ENCODE measurements around the gene GSDMA. TPM values are rescaled to one million over a fixed set of nuclear protein-coding genes. Genes with fewer than 3 reads are reported as not detected.

GSDMA gene
- total RNA-seq, 4 donors from 2014 or later: 26.7 to 156 (median 105) TPM

DNA sequence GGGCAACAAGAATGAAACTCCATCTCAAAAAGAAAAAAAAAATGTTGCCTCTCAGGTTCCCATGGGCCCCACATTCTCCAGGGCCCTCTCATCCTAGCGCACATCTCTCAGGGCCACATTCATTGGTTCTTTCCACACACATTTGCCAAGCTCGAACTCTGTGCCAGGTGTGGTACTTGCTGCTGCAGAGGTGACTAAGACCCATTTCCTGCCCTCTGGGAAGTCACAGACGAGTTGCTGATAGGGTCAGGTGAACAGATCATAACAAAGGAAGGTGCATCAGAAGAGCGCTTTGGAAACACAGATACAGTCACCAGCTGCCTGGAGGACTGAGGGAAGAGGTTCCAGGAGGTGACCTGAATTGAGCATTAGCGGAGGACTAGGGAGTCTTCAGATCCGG lies 1.0 kb downstream of the GSDMA start:
- 66% methylated on average over 6 of the region's 6 CpGs for WGBS
- H3K27ac ChIP-seq: no peak overlapping the region
- TF ChIP-seq POLR2A (IDR thresholded peaks at IDR 0.05) (no peak), EP300 (IDR thresholded peaks at IDR 0.05) (no peak), POLR2AphosphoS5 (IDR thresholded peaks at IDR 0.05) (no peak)
- TF ChIP-seq, protein P1, sequence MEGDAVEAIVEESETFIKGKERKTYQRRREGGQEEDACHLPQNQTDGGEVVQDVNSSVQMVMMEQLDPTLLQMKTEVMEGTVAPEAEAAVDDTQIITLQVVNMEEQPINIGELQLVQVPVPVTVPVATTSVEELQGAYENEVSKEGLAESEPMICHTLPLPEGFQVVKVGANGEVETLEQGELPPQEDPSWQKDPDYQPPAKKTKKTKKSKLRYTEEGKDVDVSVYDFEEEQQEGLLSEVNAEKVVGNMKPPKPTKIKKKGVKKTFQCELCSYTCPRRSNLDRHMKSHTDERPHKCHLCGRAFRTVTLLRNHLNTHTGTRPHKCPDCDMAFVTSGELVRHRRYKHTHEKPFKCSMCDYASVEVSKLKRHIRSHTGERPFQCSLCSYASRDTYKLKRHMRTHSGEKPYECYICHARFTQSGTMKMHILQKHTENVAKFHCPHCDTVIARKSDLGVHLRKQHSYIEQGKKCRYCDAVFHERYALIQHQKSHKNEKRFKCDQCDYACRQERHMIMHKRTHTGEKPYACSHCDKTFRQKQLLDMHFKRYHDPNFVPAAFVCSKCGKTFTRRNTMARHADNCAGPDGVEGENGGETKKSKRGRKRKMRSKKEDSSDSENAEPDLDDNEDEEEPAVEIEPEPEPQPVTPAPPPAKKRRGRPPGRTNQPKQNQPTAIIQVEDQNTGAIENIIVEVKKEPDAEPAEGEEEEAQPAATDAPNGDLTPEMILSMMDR (IDR thresholded peaks at IDR 0.05): no peak

DNA sequence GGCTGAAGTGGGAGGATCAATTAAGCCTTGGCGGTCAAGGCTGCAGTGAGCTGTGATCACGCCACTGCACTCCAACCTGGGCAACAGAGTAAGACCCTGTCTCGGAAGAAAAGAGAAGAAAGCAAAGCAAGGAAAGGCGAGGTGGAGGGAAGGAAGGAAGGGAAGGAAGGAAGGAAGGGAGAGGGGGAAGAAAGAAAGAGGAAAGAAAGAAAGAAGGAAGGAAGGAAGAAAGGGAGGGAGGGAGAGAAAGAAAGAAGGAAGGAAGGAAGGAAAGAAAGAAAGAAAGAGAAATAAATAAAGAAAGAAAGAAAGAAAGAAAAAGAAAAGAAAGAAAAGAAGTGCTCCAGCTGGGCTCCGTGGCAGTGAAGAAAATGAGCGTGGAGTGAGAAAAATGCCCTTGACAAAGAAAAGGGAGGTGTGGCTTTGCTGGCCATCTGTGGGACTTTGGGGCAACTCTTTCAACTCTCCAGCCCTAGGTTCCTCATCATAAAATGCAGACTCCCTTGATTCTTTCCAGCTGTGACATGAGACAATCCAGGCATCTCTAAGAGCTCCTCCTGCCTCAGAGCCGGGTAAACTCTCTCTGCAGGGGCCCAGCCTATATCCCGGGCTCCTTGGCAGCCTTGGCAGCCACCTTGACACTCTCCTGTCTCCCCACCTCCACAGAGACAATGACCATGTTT lies 2.4 kb downstream of the GSDMA start:
- DNase-seq (ENCODE audit: low spot score in 2 of 2): no peak
- Histone ChIP-seq H3K27ac (no peak overlapping the region), H3K4me3 (no peak overlapping the region), H3K4me1 (no peaks in the 10 kb centered on the region), H3K9me3 (no peaks in the 10 kb centered on the region), H3K27me3 (peaks cover 3% of the 10 kb centered on the region), H3K36me3 (no peaks in the 10 kb centered on the region)
- TF ChIP-seq POLR2A (IDR thresholded peaks at IDR 0.05): no peak
- TF ChIP-seq, protein P1 (IDR thresholded peaks at IDR 0.05): no peak
- no peak for TF ChIP-seq EP300 (IDR thresholded peaks at IDR 0.05)
- no peak for TF ChIP-seq POLR2AphosphoS5 (IDR thresholded peaks at IDR 0.05)
- 61% methylated on average over 8 of the region's 8 CpGs for WGBS

More for the DNA sequence above, 1.0 kb downstream of the GSDMA start:
- Histone ChIP-seq H3K9me3 (no peaks in the 10 kb centered on the region), H3K4me1 (peaks cover 4% of the 10 kb centered on the region), H3K27me3 (peaks cover 3% of the 10 kb centered on the region), H3K4me3 (no peak overlapping the region), H3K36me3 (no peaks in the 10 kb centered on the region)
- DNase-seq (ENCODE audit: low spot score in 2 of 2): no peak

DNA sequence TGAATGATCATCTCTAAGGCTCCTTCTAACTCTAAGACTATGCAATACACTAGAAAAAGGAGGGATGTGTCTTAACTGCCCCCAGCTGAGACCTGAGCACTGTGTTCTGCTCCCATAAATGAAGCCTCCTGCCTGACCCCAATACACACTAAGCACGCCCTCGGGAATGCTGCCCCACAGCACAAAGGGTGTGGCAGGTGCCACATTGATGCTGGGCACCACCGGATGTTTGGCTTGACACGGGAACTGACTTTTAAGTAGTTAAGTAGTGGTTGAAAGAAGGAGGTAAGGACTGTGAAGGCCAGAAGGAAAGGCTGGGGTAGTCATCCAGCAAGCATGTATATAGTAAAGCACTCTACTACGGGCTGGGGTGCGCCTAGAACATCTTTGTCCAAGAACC lies 4.0 kb downstream of the GSDMA start:
- no peaks in the 10 kb centered on the region for H3K9me3 ChIP-seq
- DNase-seq (ENCODE audit: low spot score in 2 of 2): no peak
- H3K27ac ChIP-seq: no peak overlapping the region
- H3K4me1 ChIP-seq: no peaks in the 10 kb centered on the region
- WGBS: 74% methylated on average over 6 of the region's 6 CpGs
- no peak overlapping the region for H3K4me3 ChIP-seq
- H3K36me3 ChIP-seq: no peaks in the 10 kb centered on the region
- TF ChIP-seq, protein P1 (IDR thresholded peaks at IDR 0.05): no peak
- no peak for TF ChIP-seq POLR2AphosphoS5 (IDR thresholded peaks at IDR 0.05)
- no peak for TF ChIP-seq POLR2A (IDR thresholded peaks at IDR 0.05)
- TF ChIP-seq EP300 (IDR thresholded peaks at IDR 0.05): no peak
- H3K27me3 ChIP-seq: peaks cover 3% of the 10 kb centered on the region

DNA sequence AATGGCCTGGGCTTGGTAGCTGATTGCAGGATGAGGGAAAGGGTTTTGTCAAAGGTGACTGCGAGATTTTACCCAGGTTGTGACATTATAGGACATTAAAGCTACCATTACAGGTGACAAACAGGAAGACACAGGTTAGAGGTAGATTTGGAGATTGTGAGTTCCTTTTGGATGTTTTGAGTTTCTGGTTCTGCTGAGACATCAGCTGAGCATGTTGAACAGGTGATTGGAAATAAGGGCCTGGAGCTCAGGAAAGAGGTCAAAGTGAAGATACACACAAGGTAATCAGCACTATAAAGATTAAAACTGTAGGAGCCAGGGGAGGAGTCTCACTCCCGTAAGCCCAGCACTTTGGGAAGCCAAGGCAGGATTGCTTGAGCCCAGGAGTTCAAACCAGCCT lies 6.0 kb downstream of the GSDMA start:
- TF ChIP-seq, protein P1 (IDR thresholded peaks at IDR 0.05): no peak
- no peak for TF ChIP-seq EP300 (IDR thresholded peaks at IDR 0.05)
- no peak for TF ChIP-seq POLR2AphosphoS5 (IDR thresholded peaks at IDR 0.05)
- TF ChIP-seq POLR2A (IDR thresholded peaks at IDR 0.05): no peak
- Histone ChIP-seq H3K4me1 (no peaks in the 10 kb centered on the region), H3K36me3 (no peaks in the 10 kb centered on the region), H3K27me3 (peaks cover 3% of the 10 kb centered on the region), H3K27ac (no peak overlapping the region), H3K4me3 (no peak overlapping the region), H3K9me3 (no peaks in the 10 kb centered on the region)
- DNase-seq (ENCODE audit: low spot score in 2 of 2): no peak
- WGBS: 80% methylated on average over 2 of the region's 2 CpGs

- no peak for DNase-seq (ENCODE audit: low spot score in 2 of 2)
- no peak overlapping the region for H3K27ac ChIP-seq
- no peaks in the 10 kb centered on the region for H3K4me1 ChIP-seq
- no peak for TF ChIP-seq POLR2A (IDR thresholded peaks at IDR 0.05)
- TF ChIP-seq, protein P1 (IDR thresholded peaks at IDR 0.05): no peak
- TF ChIP-seq EP300 (IDR thresholded peaks at IDR 0.05): no peak
- TF ChIP-seq POLR2AphosphoS5 (IDR thresholded peaks at IDR 0.05): no peak
- H3K9me3 ChIP-seq: no peaks in the 10 kb centered on the region
- H3K27me3 ChIP-seq: peaks cover 2% of the 10 kb centered on the region
- no peaks in the 10 kb centered on the region for H3K36me3 ChIP-seq
- 75% methylated on average over 6 of the region's 6 CpGs for WGBS
- no peak overlapping the region for H3K4me3 ChIP-seq
Observed at GRCh38 chr17:39969375-39969774, 6.6 kb downstream of the GSDMA start.

Data from suprapubic skin (tissue), 4 donors.